ENCODE results near the gene TMEM45B.

- no peak for TF ChIP-seq CTCF (conservative IDR thresholded peaks at IDR 0.05; ENCODE audit: low read depth in 2 of 2)
- no peak for TF ChIP-seq POLR2AphosphoS5 (IDR thresholded peaks at IDR 0.05; ENCODE audit: low read depth)
- no peak for TF ChIP-seq REST (IDR thresholded peaks at IDR 0.05; ENCODE audit: unreplicated experiment)
- no peak for TF ChIP-seq EZH2 (IDR thresholded peaks at IDR 0.05; ENCODE audit: low read depth, unreplicated experiment)
Measured at GRCh38 chr11:129767827-129768226, 47.8 kb upstream of the TMEM45B start.

Measured in GM23338 (cell line).